TTC549 (cell line): Measurements from ENCODE around the gene OTOP3.
A peak's percentile ranks its signal among the peaks of the same experiment; 100 is the strongest.
"Not testable (repeated sequence)": the region's sequence is repeated elsewhere in the genome, so short reads cannot be mapped to it uniquely, and the experiment has no call there.

Experiments used
- FAIRE-seq: peaks from 2 replicates; lab custom pipeline; 2012; peaks lifted over from hg19 to GRCh38; lab: Jason Lieb, UNC

The OTOP3 gene

GRCh38 chr17:74962622-74963394, 27.1 kb downstream of the OTOP3 start:
- no peak for FAIRE-seq

- no peak for FAIRE-seq
These were observed 28.0 kb downstream of the OTOP3 start for GRCh38 chr17:74963656-74964055.

GRCh38 chr17:74964246-74964761, 28.6 kb downstream of the OTOP3 start:
- no peak for FAIRE-seq

DNA sequence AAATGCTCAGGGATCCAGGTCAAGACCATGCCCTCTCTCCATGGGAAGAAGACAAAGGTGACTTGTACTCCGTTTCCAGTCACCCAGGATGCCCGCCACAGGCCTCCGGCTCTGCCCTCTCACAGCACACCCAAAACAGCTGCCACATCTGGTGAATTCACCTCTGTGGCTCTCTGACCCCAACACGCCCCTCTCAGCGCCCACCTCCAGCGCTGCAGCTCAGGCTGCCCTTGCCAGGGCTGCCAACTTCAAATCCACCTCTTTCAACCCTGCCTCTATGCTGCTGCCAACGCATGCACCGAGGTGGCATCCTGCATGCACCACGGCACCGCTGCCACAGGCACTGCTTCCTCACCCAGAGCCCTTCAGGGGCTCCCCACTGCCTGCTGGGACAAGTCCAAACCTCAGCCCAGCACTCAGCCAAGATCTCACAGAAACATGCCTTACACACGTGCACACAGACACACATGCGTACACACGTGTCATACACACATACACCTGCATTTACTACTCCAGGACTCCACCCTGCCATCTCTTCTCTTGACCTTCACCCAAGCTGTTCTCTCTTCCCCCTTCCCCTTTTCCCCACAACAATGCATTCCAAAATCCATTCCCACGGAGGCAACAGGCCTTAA, 29.4 kb downstream of the OTOP3 start:
- no peak for FAIRE-seq

DNA sequence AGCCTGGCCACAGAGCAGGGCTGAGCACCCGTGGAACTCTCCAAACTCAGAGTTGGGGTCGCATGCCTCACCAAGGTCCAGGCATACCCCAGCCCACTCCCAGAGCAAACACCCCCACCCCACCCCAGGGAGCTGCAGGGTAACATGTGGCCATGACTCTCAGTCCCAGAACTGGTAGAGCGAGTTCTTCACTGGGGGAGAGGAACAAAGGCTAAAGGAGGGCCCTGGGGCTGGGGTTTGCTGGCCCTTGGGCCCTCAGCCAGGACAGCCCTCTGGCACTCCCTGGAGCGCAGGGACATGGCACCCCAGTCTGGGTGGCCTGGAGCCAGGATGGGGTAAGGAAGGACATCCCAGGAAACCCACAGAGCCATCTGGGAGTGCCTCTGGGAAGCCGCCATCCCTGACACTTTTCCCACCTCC, 32.7 kb downstream of the OTOP3 start:
- FAIRE-seq = no peak

- not testable (repeated sequence) for FAIRE-seq
These were observed 33.8 kb downstream of the OTOP3 start for GRCh38 chr17:74969501-74969900.

GRCh38 chr17:74970395-74970794, 34.7 kb downstream of the OTOP3 start:
- FAIRE-seq = no peak

GRCh38 chr17:74971069-74971841, 35.6 kb downstream of the OTOP3 start:
- FAIRE-seq = no peak

DNA sequence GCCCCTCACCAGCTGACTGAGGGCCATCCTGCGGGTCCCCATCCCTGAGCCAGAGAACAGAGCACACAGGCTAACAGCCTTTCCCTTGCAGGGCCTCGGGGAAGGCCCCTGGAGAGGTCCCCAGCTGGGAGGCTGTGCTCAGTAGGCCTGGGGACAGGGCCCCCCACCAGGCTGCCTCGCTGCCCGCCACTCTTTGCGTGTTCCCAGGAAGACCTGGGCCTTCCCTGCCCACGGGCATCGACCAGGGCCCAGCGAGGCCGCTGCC, 36.1 kb downstream of the OTOP3 start:
- FAIRE-seq = no peak

GRCh38 chr17:74972107-74972972, 36.6 kb downstream of the OTOP3 start, which contains the start of gene HID1:
TSS of gene HID1 (minus strand) at chr17:74972759. CDS start at chr17:74972656, 103 bp downstream.
- FAIRE-seq = no peak

- no peak for FAIRE-seq
These were observed 37.3 kb downstream of the OTOP3 start for GRCh38 chr17:74972973-74973328.

- FAIRE-seq = no peak
These were observed 40.2 kb downstream of the OTOP3 start for GRCh38 chr17:74975943-74976342.

- no peak for FAIRE-seq
These were observed 42.1 kb downstream of the OTOP3 start for GRCh38 chr17:74977802-74978201.

DNA sequence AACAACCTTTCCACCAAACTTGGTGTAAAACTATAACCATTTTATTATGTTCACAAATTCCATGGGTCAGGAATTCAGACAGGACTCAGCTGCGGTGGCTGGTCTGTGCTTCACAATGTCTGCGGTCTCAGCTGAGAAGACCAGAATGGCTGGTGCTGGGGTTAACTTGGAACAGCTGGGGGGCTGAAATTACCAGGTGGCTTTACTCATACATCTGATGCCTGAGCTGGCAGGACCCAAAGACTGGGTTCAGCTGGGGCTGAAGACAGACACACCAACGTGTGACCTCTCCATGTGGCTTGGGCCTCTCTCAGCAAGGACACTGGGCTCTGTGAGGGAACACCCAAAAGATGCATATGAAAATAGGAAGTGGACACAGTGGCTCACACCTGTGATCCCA, 42.5 kb downstream of the OTOP3 start:
- FAIRE-seq = no peak

- FAIRE-seq = no peak
These were observed 43.9 kb downstream of the OTOP3 start for GRCh38 chr17:74979408-74980146.

DNA sequence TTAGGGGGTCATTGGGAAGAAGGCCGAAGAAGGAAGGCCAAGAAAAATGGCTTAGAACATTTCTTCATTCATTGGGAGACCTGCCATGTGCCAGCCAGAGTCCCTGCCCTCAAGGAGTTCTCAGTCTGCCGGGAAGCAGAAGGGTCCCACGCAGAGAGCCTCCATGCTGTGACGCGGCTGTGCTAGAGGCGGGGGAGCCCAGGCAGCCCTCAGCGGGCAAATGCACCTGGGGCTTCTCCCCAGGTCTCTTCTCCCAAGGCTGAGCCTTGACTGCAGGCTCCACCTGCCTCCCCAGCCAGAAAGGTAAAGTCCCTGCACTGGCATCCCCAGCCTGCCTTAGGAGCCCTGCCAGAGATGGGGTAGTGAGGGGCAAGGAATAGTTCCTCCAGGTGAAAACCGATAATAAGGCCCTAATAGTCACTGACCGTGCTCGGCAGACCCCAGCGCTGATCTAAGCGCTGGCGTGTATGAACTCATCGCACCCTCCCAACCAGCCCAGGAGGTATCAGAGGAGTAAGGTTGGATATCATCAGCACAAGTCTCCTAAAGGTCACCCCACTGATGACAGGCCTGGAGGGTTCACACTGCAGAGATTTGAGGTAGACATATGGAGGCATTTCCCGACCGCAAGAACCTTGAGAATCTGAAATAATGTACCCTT, 45.8 kb downstream of the OTOP3 start:
- FAIRE-seq = no peak

DNA sequence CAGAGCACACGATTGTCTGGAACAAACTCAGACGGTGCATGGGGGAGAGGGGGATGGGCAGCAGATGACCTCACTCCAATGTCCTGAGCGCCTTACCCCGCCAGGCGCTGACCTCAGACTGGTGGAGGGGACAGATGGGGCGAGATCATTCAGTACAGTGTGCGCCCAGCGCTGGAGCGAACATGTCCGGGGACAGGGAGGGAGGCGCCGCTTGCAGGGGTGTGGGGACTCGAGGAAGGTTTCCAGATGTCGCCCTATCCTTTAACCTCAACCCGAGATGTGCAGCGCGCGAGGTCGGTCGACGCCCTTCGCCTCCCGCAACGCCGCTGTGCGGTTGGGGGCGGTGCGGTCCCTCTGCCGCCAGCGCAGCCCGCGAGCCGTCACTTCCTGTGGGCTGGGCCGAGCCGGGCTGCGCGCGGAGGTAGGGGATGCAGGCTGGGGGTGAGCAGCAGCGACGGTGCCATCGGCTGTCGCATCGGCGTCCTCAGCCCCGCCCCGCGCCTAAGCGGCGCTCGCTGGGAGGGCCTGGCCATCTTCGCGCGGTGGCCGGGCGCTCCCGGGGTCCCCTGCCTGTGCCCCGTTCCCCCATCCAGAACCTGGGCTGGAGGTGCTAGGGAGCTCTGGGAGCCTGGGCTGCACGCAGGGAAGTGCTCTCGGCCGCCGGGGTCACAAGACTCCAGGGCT, 46.4 kb downstream of the OTOP3 start:
- no peak for FAIRE-seq

DNA sequence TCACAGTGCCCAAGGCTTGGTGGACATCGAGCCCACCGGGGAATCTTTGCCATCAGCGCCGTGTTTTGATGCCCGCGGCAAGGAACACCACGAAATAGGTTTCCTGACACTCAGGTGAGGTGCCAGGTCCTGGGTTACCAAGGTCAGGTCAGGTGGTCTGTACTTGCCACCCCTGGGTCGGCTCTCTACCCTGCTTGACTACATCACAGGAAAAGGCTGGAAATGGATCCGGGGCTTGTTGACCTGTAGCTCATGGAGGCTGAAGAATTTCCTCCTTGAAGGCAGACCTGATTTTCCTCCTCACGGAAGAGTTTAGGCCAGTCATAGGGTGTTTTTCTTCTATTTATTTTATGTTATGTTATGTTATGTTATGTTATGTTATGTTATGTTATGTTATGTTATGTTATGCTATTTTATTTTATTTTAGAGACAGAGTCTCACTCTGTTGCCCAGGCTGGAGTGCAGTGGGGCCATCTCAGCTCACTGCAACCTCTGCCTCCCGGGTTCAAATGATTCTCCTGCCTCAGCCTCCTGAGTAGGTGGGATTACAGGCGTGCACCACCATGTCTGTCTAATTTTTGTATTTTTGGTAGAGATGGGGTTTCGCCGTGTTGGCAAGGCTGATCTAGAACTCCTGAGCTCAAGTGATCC, 47.1 kb downstream of the OTOP3 start:
- not testable (repeated sequence) for FAIRE-seq

DNA sequence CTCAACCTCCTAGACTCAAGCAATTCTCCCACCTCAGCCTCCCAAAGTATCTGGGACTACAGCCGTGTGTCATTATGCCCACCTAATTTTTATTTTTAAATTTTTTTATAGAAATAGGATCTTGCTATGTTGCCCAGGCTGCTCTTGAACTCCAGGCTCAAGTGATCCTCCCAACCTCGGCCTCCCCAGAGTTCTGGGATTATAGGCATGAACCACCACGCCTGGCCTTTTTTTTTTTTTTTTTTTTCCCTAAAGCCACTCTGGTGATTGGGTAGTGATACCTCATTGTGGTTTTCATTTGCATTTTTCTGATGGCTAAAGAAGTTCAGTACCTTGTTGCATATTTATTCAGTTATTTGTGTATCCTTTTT, 50.5 kb downstream of the OTOP3 start:
- no peak for FAIRE-seq

- peak; percentile 19 for FAIRE-seq
These were observed 51.8 kb downstream of the OTOP3 start, which contains the start of gene CDR2L for GRCh38 chr17:74987418-74987908. TSS of gene CDR2L (plus strand) at chr17:74987632. CDS start at chr17:74988044, 412 bp downstream.
